ENCODE data around the gene LILRB5. TPM values are rescaled to one million over a fixed set of nuclear protein-coding genes. Genes with fewer than 3 reads are reported as not detected.
"Not testable (repeated sequence)": the region's sequence is repeated elsewhere in the genome, so short reads cannot be mapped to it uniquely, and the experiment has no call there.

Gene LILRB5
- total RNA-seq, 1 experiment from 2014 or later, result not detected

DNA sequence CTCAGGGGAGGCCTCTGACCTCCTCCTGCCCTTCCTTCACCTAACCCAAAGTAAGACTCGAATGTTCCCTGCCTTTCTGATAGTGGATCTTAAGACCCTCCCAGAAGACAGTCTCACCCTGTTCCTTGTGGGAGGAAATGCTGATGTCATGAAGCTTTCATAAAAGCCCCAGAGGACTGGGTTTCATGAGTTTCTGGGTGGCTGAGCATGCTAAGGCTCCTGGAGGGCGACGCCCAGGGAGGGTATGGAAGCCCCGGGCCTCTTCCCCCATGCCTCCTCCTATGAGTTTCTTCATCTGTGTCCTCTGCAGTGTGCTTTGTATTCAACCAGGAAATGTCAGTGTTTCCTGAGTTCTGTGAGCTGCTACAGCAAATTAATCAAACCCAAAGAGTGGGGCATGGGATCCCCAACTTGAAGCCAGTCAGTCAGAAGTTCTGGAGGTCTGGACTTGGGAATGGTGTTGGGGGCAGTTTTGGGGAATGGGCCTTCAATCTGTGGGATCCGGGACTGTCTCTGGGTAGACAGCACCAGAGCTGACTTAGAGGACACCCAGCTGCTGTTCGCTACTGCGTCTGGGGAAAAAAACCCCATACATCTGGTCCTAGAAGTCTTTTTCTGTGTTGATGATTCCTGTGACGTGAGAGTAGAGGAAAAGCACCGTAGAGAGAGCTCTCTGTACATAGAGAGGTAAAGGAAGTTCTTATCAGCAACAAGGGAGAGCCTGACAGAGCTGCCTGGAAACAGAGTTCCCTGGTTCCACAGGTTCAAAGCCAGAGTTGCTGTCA is 25.8 kb upstream of the LILRB5 start:
- Histone ChIP-seq H3K9me2 (ENCODE audit: insufficient read depth) (no peaks in the 10 kb centered on the region), H3K4me3 (replicated peaks in 1 of 2; ENCODE audit: low read depth in 1 of 2, low read length in 2 of 2) (no peak overlapping the region), H3K9me3 (ENCODE audit: control insufficient read depth in 1 of 2, insufficient read depth in 1 of 2, low read depth in 1 of 2, low read length in 2 of 2) (no peaks in the 10 kb centered on the region), H3K27ac (ENCODE audit: low read depth, low read length) (no peak overlapping the region), H3K4me1 (ENCODE audit: control insufficient read depth in 1 of 2, insufficient read depth in 2 of 2, low read length in 2 of 2) (peaks cover 0 to 7% of the 10 kb centered on the region in 2 experiments; a peak in 1 of 4 replicates), H2AFZ (ENCODE audit: low read depth, low read length, poor library complexity, severe bottlenecking) (no peak overlapping the region), H3K27me3 (ENCODE audit: insufficient read depth, low read length) (peaks cover 31% of the 10 kb centered on the region; the same call in 1 of the 2 replicates), H3K36me3 (ENCODE audit: control insufficient read depth in 1 of 2, insufficient read depth in 2 of 2, low read length in 2 of 2) (no peaks in the 10 kb centered on the region), H4K20me1 (ENCODE audit: insufficient read depth) (no peaks in the 10 kb centered on the region), H3K4me2 (ENCODE audit: low read length) (no peak overlapping the region), H3K79me2 (ENCODE audit: insufficient read depth, low read length) (no peaks in the 10 kb centered on the region), H3K9ac (ENCODE audit: low read length) (no peak overlapping the region)
- ChIA-PET RAD21 (ENCODE audit: low non-redundant PET in 1 of 2, low total read pairs in 2 of 2, uncharacterized antibody in 2 of 2, unreplicated experiment in 2 of 2) (no interaction called here), CTCF (interaction anchor here (1.4 kb wide), 1 partner anchor 17 kb away, joined by 4 read pairs; no protein-coding TSS in a partner anchor), POLR2A (no interaction called here)
- ATAC-seq, result no peak
- intact Hi-C loops (cut with micrococcal nuclease), result no loop called here
- no TSS peak for BruUV-seq (replicated peaks)
- no peak for TF ChIP-seq EZH2 (IDR thresholded peaks at IDR 0.05)
- TF ChIP-seq, protein P1, sequence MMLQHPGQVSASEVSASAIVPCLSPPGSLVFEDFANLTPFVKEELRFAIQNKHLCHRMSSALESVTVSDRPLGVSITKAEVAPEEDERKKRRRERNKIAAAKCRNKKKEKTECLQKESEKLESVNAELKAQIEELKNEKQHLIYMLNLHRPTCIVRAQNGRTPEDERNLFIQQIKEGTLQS (IDR thresholded peaks at IDR 0.05), result no peak
- TF ChIP-seq SIN3A (IDR thresholded peaks at IDR 0.05; ENCODE audit: low read depth), result no peak
- no peak for TF ChIP-seq RAD21 (IDR thresholded peaks at IDR 0.05; ENCODE audit: low read depth)
- no peak for DNase-seq (ENCODE audit: low read depth, low spot score)

DNA sequence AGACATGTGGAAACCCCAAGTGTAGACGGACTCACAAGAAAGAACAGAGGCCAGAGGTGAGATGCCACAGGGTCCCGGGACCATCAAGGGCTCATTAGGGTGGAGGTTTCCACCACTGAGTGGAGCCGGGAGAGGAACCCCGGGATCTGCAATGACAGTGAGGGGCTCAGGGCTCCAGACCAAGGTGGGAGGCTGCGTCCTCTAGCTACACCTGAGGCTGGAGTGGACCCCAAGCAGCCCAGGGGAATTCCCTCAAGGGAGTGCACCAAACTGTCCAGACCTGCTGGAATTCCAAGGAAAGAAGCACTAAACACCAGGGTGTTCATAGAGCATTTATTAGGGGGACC is 24.6 kb upstream of the LILRB5 start:
- BruUV-seq (replicated peaks); POLR2A ChIA-PET; H3K9me2 ChIP-seq (ENCODE audit: insufficient read depth); RAD21 ChIA-PET (ENCODE audit: low non-redundant PET in 1 of 2, low total read pairs in 2 of 2, uncharacterized antibody in 2 of 2, unreplicated experiment in 2 of 2); H3K9me3 ChIP-seq (ENCODE audit: control insufficient read depth in 1 of 2, insufficient read depth in 1 of 2, low read depth in 1 of 2, low read length in 2 of 2); H4K20me1 ChIP-seq (ENCODE audit: insufficient read depth); CTCF ChIA-PET; DNase-seq (ENCODE audit: low read depth, low spot score); H3K4me3 ChIP-seq (replicated peaks in 1 of 2; ENCODE audit: low read depth in 1 of 2, low read length in 2 of 2); H3K9ac ChIP-seq (ENCODE audit: low read length); ATAC-seq; H3K36me3 ChIP-seq (ENCODE audit: control insufficient read depth in 1 of 2, insufficient read depth in 2 of 2, low read length in 2 of 2); intact Hi-C loops (cut with micrococcal nuclease); H3K4me1 ChIP-seq (ENCODE audit: control insufficient read depth in 1 of 2, insufficient read depth in 2 of 2, low read length in 2 of 2); H3K79me2 ChIP-seq (ENCODE audit: insufficient read depth, low read length); H3K27ac ChIP-seq (ENCODE audit: low read depth, low read length); H3K4me2 ChIP-seq (ENCODE audit: low read length); H2AFZ ChIP-seq (ENCODE audit: low read depth, low read length, poor library complexity, severe bottlenecking): not testable (repeated sequence)
- H3K27me3 ChIP-seq (ENCODE audit: insufficient read depth, low read length), result peaks cover 31% of the 10 kb centered on the region; the same call in 1 of the 2 replicates

Measured in HCT116 (cell line).